PC-3 (cell line): ENCODE measurements around the gene GALNT15. TPM values are rescaled to one million over a fixed set of nuclear protein-coding genes. Genes with fewer than 3 reads are reported as not detected.

Experiments
- ATAC-seq: fragments of 200-7000 bp; cut with Tn5 transposase; 2 replicates; pipeline ENCODE4 v1.9.1; 2020; ENCODE audit warnings: mild to moderate bottlenecking, moderate library complexity
- BruUV-seq: library from RNA; stranded (reverse); fragments of 400-500 nt; replicated peaks from 2 replicates; lab custom pipeline; 2021; lab: Mats Ljungman, UMichigan
- CTCF ChIA-PET: fragments of 300-600 bp; sonication (Branson Sonifier 250); formaldehyde crosslinking; loops from one replicate; lab custom pipeline; 2022; ENCODE audit warnings: antibody characterized with exemption; lab: Charles Lee
- POLR2A ChIA-PET: fragments of 300-600 bp; sonication (Branson Sonifier 250); formaldehyde crosslinking; loops from one replicate; lab custom pipeline; 2022; ENCODE audit warnings: antibody characterized with exemption; ENCODE audit not compliant: unreplicated experiment; lab: Charles Lee
- DNase-seq: peaks from one replicate; pipeline ENCODE4 v3.0.0-alpha.2; 2015
- H2AFZ ChIP-seq: fragments of 300-600 bp; sonication (generic); 2 replicates; pipeline ENCODE4 v1.6.0; 2016; ENCODE audit warnings: antibody characterized with exemption, low read length
- H3F3A ChIP-seq: fragments of 300-600 bp; sonication (generic); one replicate; pipeline ENCODE4 v1.6.0; 2017; ENCODE audit warnings: antibody characterized with exemption, low read length, control low read depth, mild to moderate bottlenecking; ENCODE audit not compliant: unreplicated experiment
- H3K27ac ChIP-seq: fragments of 300-600 bp; sonication (generic); 2 replicates; pipeline ENCODE4 v1.5.1; 2016; ENCODE audit warnings: mild to moderate bottlenecking, low read length
- H3K27me3 ChIP-seq: fragments of 300-600 bp; sonication (generic); 2 replicates; pipeline ENCODE4 v1.6.1; 2016; ENCODE audit warnings: low read length, mixed read lengths
- H3K36me3 ChIP-seq: fragments of 300-600 bp; sonication (generic); 2 replicates; pipeline ENCODE4 v1.6.1; 2016; ENCODE audit warnings: low read depth, mixed run types, low read length, mixed read lengths
- H3K4me1 ChIP-seq: fragments of 300-600 bp; sonication (generic); 2 replicates; pipeline ENCODE4 v1.5.1; 2016; ENCODE audit warnings: low read length; ENCODE audit not compliant: insufficient read depth
- H3K4me2 ChIP-seq: fragments of 300-600 bp; sonication (generic); 2 replicates; pipeline ENCODE4 v1.6.0; 2016; ENCODE audit warnings: low read length
- H3K4me3 ChIP-seq: fragments of 300-600 bp; sonication (generic); 2 replicates; pipeline ENCODE4 v1.5.1; 2016; ENCODE audit warnings: mild to moderate bottlenecking, low read length, mixed read lengths
- H3K79me2 ChIP-seq: fragments of 300-600 bp; sonication (generic); 2 replicates; pipeline ENCODE4 v1.6.1; 2017; ENCODE audit warnings: low read length, mixed read lengths
- H3K9ac ChIP-seq: fragments of 300-600 bp; sonication (generic); 2 replicates; pipeline ENCODE4 v1.6.0; 2016; ENCODE audit warnings: mild to moderate bottlenecking, low read length
- H3K9me2 ChIP-seq: fragments of 300-600 bp; sonication (generic); replicated peaks from 2 replicates; pipeline ENCODE4 v1.6.1; 2016; ENCODE audit warnings: mixed run types, low read length, mixed read lengths
- H3K9me3 ChIP-seq: fragments of 300-600 bp; sonication (generic); 2 replicates; pipeline ENCODE4 v1.6.1; 2016; ENCODE audit warnings: low read length, mixed read lengths
- H4K20me1 ChIP-seq: fragments of 300-600 bp; sonication (generic); 2 replicates; pipeline ENCODE4 v1.6.1; 2016; ENCODE audit warnings: low read length, mixed read lengths
- CTCF ChIP-seq: fragments of 300-600 bp; sonication (generic); conservative IDR thresholded peaks from 2 replicates; pipeline ENCODE4 v1.5.1; 2017; ENCODE audit warnings: antibody characterized with exemption, low read depth, mild to moderate bottlenecking, low read length
- EZH2 ChIP-seq: fragments of 300-600 bp; sonication (generic); IDR thresholded peaks from one replicate; pipeline ENCODE4 v1.6.1; 2017; ENCODE audit warnings: antibody characterized with exemption, mild to moderate bottlenecking, low read length; ENCODE audit not compliant: unreplicated experiment
- EZH2phosphoT487 ChIP-seq: fragments of 300-600 bp; sonication (generic); IDR thresholded peaks from 2 replicates; pipeline ENCODE4 v1.6.1; 2018; ENCODE audit warnings: mild to moderate bottlenecking, antibody characterized with exemption, low read length, borderline replicate concordance
- intact Hi-C: fragments of 100-400 bp; cut with micrococcal nuclease; formaldehyde crosslinking; loops from 2 replicates; pipeline ENCODE4 v1.9.0; 2023
- total RNA-seq: library from RNA; depleted of rRNA; stranded (reverse); fragments of >200 nt; gene quantifications from 2 replicates; pipeline ENCODE4 v1.2.3, GENCODE V29; 2014

Gene GALNT15
- total RNA-seq, 1 experiment from 2014 or later, result not detected

- Histone ChIP-seq H2AFZ (no peak overlapping the region), H3K9ac (no peak overlapping the region), H3K4me3 (no peak overlapping the region), H3K9me2 (no peaks in the 10 kb centered on the region), H3K36me3 (no peaks in the 10 kb centered on the region), H3K79me2 (no peaks in the 10 kb centered on the region), H3K4me2 (no peak overlapping the region), H4K20me1 (no peaks in the 10 kb centered on the region), H3K27me3 (no peaks in the 10 kb centered on the region), H3K4me1 (peaks cover 14% of the 10 kb centered on the region), H3F3A (no peaks in the 10 kb centered on the region), H3K27ac (no peak overlapping the region), H3K9me3 (no peaks in the 10 kb centered on the region)
- no TSS peak for BruUV-seq
- ChIA-PET CTCF (no interaction called here), POLR2A (no interaction called here)
- DNase-seq (no peak), ATAC-seq (no peak)
- TF ChIP-seq CTCF, result no peak
- TF ChIP-seq EZH2phosphoT487, result no peak
- no peak for TF ChIP-seq EZH2
- intact Hi-C loops, result no loop called here
These were observed 38.4 kb upstream of the GALNT15 start for GRCh38 chr3:16136055-16136454.

- no peaks in the 10 kb centered on the region for H3K9me2 ChIP-seq
- intact Hi-C loops, result no loop called here
- CTCF ChIA-PET, result interaction anchor here (0.5 kb wide), 1 partner anchor 66 kb away, joined by 3 read pairs; no protein-coding TSS in a partner anchor
These were observed 37.4 kb upstream of the GALNT15 start for GRCh38 chr3:16137044-16137443.

More at GRCh38 chr3:16137044-16137443, 37.4 kb upstream of the GALNT15 start:
- no peaks in the 10 kb centered on the region for H3K9me3 ChIP-seq
- no peak overlapping the region for H3K4me3 ChIP-seq
- H3K79me2 ChIP-seq, result no peaks in the 10 kb centered on the region
- no peaks in the 10 kb centered on the region for H3F3A ChIP-seq
- H3K4me1 ChIP-seq, result peaks cover 15% of the 10 kb centered on the region
- no peak for DNase-seq
- ATAC-seq, result no peak
- H2AFZ ChIP-seq, result no peak overlapping the region
- H3K9ac ChIP-seq, result no peak overlapping the region
- H3K27me3 ChIP-seq, result no peaks in the 10 kb centered on the region
- no peak overlapping the region for H3K27ac ChIP-seq
- POLR2A ChIA-PET, result no interaction called here
- no peak overlapping the region for H3K4me2 ChIP-seq
- no peaks in the 10 kb centered on the region for H4K20me1 ChIP-seq
- no peak for TF ChIP-seq CTCF
- TF ChIP-seq EZH2phosphoT487, result no peak
- no peak for TF ChIP-seq EZH2
- H3K36me3 ChIP-seq, result no peaks in the 10 kb centered on the region
- BruUV-seq, result no TSS peak
